HepG2 (cell line): ENCODE measurements around the gene TASOR2. TPM values are rescaled to one million over a fixed set of nuclear protein-coding genes. Genes with fewer than 3 reads are reported as not detected.

Source experiments
- ATF7-NPFF ChIP-seq: sonication (generic); formaldehyde crosslinking; IDR thresholded peaks from 2 replicates; pipeline ENCODE4 v1.8.1; 2023; ENCODE audit warnings: mild to moderate bottlenecking, low read depth, missing genetic modification reagents, moderate library complexity
- HNF1A ChIP-seq, 2 experiments: sonication (generic) in 1 of 2; formaldehyde crosslinking in 1 of 2; IDR thresholded peaks; 2 replicates each; pipeline versions ENCODE4 v1.4.0 to v1.6.1; 2016 to 2020; ENCODE audit warnings: borderline replicate concordance in 1 of 2, low read depth in 1 of 2, mild to moderate bottlenecking in 1 of 2, missing genetic modification reagents in 1 of 2
- HNF1B ChIP-seq: sonication (generic); formaldehyde crosslinking; IDR thresholded peaks from 2 replicates; pipeline ENCODE4 v1.5.1; 2020; ENCODE audit warnings: mild to moderate bottlenecking, moderate library complexity, missing genetic modification reagents
- KMT2B ChIP-seq: IDR thresholded peaks from 2 replicates; pipeline ENCODE4 v1.6.1; 2016; ENCODE audit warnings: missing genetic modification reagents, missing compliant biosample characterization
- MAX ChIP-seq: IDR thresholded peaks from 2 replicates; pipeline ENCODE4 v1.6.1; 2012; ENCODE audit warnings: inconsistent platforms
- REPIN1 ChIP-seq: sonication (generic); formaldehyde crosslinking; IDR thresholded peaks from 2 replicates; pipeline ENCODE4 v1.8.0; 2022; ENCODE audit warnings: missing genetic modification reagents, low read depth, mild to moderate bottlenecking, borderline replicate concordance
- SMARCE1 ChIP-seq: fragments of 450-650 bp; IDR thresholded peaks from 2 replicates; pipeline ENCODE4 v1.6.1; 2017; ENCODE audit warnings: borderline replicate concordance
- SMYD3 ChIP-seq: sonication (generic); formaldehyde crosslinking; IDR thresholded peaks from 2 replicates; pipeline ENCODE4 v1.8.1; 2023; ENCODE audit warnings: mild to moderate bottlenecking, missing genetic modification reagents
- TFE3 ChIP-seq: IDR thresholded peaks from 2 replicates; pipeline ENCODE4 v1.6.1; 2016
- USF2 ChIP-seq, 2 experiments: sonication (generic) in 1 of 2; formaldehyde crosslinking in 1 of 2; IDR thresholded peaks; 2 replicates each; pipeline versions ENCODE4 v1.5.1 to v1.6.1; 2011 to 2020; ENCODE audit warnings: borderline replicate concordance in 1 of 2, low read depth in 1 of 2, low read length in 1 of 2, mild to moderate bottlenecking in 1 of 2, missing genetic modification reagents in 1 of 2, moderate library complexity in 1 of 2
- ZMAT3 ChIP-seq: sonication (generic); formaldehyde crosslinking; conservative IDR thresholded peaks from 2 replicates; pipeline ENCODE4 v1.7.0; 2021; ENCODE audit warnings: missing genetic modification reagents
- ZNF451 ChIP-seq: sonication (generic); formaldehyde crosslinking; IDR thresholded peaks from 2 replicates; pipeline ENCODE4 v1.5.0; 2020; ENCODE audit warnings: mild to moderate bottlenecking, missing genetic modification reagents
- ZNF546 ChIP-seq: sonication (generic); formaldehyde crosslinking; conservative IDR thresholded peaks from 2 replicates; pipeline ENCODE4 v1.8.1; 2023; ENCODE audit warnings: mild to moderate bottlenecking, missing genetic modification reagents
- ZNF576 ChIP-seq: sonication (generic); formaldehyde crosslinking; IDR thresholded peaks from 2 replicates; pipeline ENCODE4 v1.4.0; 2020; ENCODE audit warnings: mild to moderate bottlenecking, missing genetic modification reagents
- ZNF598 ChIP-seq: sonication (generic); formaldehyde crosslinking; IDR thresholded peaks from 2 replicates; pipeline ENCODE4 v1.5.1; 2020; ENCODE audit warnings: mild to moderate bottlenecking, missing genetic modification reagents, borderline replicate concordance
- ZNF713 ChIP-seq: sonication (generic); formaldehyde crosslinking; IDR thresholded peaks from 2 replicates; pipeline ENCODE4 v1.4.0; 2020; ENCODE audit warnings: mild to moderate bottlenecking, missing genetic modification reagents
- polyA plus RNA-seq, 8 experiments: library from polyadenylated mRNA; depleted of rRNA in 3 of 8; stranded (reverse) in 7 of 8; unstranded in 1 of 8; fragments of >200 nt; fragmentation: Illumina TruSeq in 4 of 8; extraction: Trizol in 4 of 8; gene quantifications; 2 replicates each; pipeline versions ENCODE4 v1.2.1 to v1.2.3, GENCODE V29; 2011 to 2016; ENCODE audit warnings: low read depth in 4 of 8, missing spikeins in 1 of 8, mixed read lengths in 1 of 8; ENCODE audit not compliant: insufficient read depth in 1 of 8
- total RNA-seq, 5 experiments: library from RNA; depleted of rRNA; stranded (reverse); fragments of >200 nt; fragmentation: Illumina TruSeq; extraction: Trizol; gene quantifications; 2 replicates each; pipeline ENCODE4 v1.2.3, GENCODE V29; 2016; ENCODE audit warnings: low read depth in 1 of 5

Gene TASOR2
- total and polyA plus RNA-seq, 2 of the 13 experiments (the other 11 are each of a cell fraction or from before 2014, with no cell fraction given), result 24.2 to 55.3 TPM

- no peak for TF ChIP-seq HNF1A (IDR thresholded peaks at IDR 0.05; ENCODE audit: low read depth)
- TF ChIP-seq HNF1A (CRISPR knock-in tag; IDR thresholded peaks at IDR 0.05; ENCODE audit: borderline replicate concordance), result no peak
- TF ChIP-seq REPIN1, result no peak
- no peak for TF ChIP-seq SMARCE1
- 0 out of 2 replicates have a peak, but pooled peaks have one; percentile 26 for TF ChIP-seq ZNF451
- no peak for TF ChIP-seq ZNF576
- peak; percentile 31; the same call in 1 of the 2 replicates for TF ChIP-seq ZMAT3 (CRISPR knock-in tag)
- TF ChIP-seq TFE3 (CRISPR knock-in tag), result no peak
- TF ChIP-seq HNF1B (CRISPR knock-in tag), result no peak
- peak; percentile 41 for TF ChIP-seq ATF7-NPFF
- no peak for TF ChIP-seq ZNF598 (CRISPR knock-in tag)
- no peak for TF ChIP-seq SMYD3 (CRISPR knock-in tag)
- TF ChIP-seq ZNF713, result no peak
- TF ChIP-seq USF2 (IDR thresholded peaks at IDR 0.05; ENCODE audit: low read depth, low read length), result no peak
- TF ChIP-seq USF2 (CRISPR knock-in tag; IDR thresholded peaks at IDR 0.05; ENCODE audit: borderline replicate concordance), result no peak
- TF ChIP-seq KMT2B (CRISPR knock-in tag), result 0 out of 2 replicates have a peak, but pooled peaks have one; percentile 25
- peak; percentile 79 for TF ChIP-seq MAX
- TF ChIP-seq ZNF546 (CRISPR knock-in tag), result 0 out of 2 replicates have a peak, but pooled peaks have one; percentile 1
Measured at GRCh38 chr10:5666008-5666840, 18.4 kb upstream of the TASOR2 start, which contains the start of gene ASB13 (continued).
